ENCODE results near the gene SLC16A1.

GRCh38 chr1:112988367-112988766 lies 32.4 kb upstream of the SLC16A1 start:
- TF ChIP-seq CTCF (conservative IDR thresholded peaks at IDR 0.05; ENCODE audit: low read depth, low read length) (no peak), EZH2 (IDR thresholded peaks at IDR 0.05; ENCODE audit: low read length, unreplicated experiment) (no peak)
